Activated naive CD4-positive, alpha-beta T cell treated with anti-CD3 and anti-CD28 coated beads, Interleukin-2, amount 10 ng/mL, durations not matched to agents 7 days and 5 days (primary cell): Measurements from ENCODE around the gene PPP1R3A.

ENCODE experiments used
- CTCF ChIA-PET: fragments of 350-600 bp; sonication (Branson Sonifier 250); formaldehyde crosslinking; loops from one replicate; lab custom pipeline; 2021; ENCODE audit warnings: antibody characterized with exemption; lab: Charles Lee
- DNase-seq: peaks from one replicate; pipeline ENCODE4 v3.0.0-alpha.2; 2020
- H3K27ac Mint-ChIP-seq: one replicate; pipeline ENCODE4 v1.8.0; 2021; ENCODE audit warnings: mild to moderate bottlenecking, moderate library complexity, mixed read lengths
- H3K27me3 Mint-ChIP-seq: one replicate; pipeline ENCODE4 v1.8.0; 2021; ENCODE audit warnings: mild to moderate bottlenecking, mixed read lengths
- H3K36me3 Mint-ChIP-seq: one replicate; pipeline ENCODE4 v1.8.0; 2021; ENCODE audit warnings: mixed read lengths
- H3K4me1 Mint-ChIP-seq: one replicate; pipeline ENCODE4 v1.8.0; 2021; ENCODE audit warnings: mixed read lengths
- H3K4me3 Mint-ChIP-seq: one replicate; pipeline ENCODE4 v1.8.0; 2021; ENCODE audit warnings: mild to moderate bottlenecking, moderate library complexity, mixed read lengths
- H3K9me3 Mint-ChIP-seq: one replicate; pipeline ENCODE4 v1.8.0; 2021; ENCODE audit warnings: mixed read lengths

Gene PPP1R3A

GRCh38 chr7:113912876-113913275 is 5.9 kb downstream of the PPP1R3A start:
- Mint-ChIP-seq H3K27ac (no peak overlapping the region), H3K4me1 (no peaks in the 10 kb centered on the region), H3K36me3 (no peaks in the 10 kb centered on the region), H3K4me3 (no peak overlapping the region), H3K27me3 (no peaks in the 10 kb centered on the region), H3K9me3 (no peaks in the 10 kb centered on the region)
- CTCF ChIA-PET: no interaction called here
- no peak for DNase-seq

- CTCF ChIA-PET: interaction anchor here (1.4 kb wide), 1 partner anchor 12 kb away, joined by 3 read pairs; no protein-coding TSS in a partner anchor
- Mint-ChIP-seq H3K4me3 (no peak overlapping the region), H3K9me3 (no peaks in the 10 kb centered on the region), H3K27ac (no peak overlapping the region), H3K27me3 (no peaks in the 10 kb centered on the region), H3K4me1 (no peaks in the 10 kb centered on the region), H3K36me3 (no peaks in the 10 kb centered on the region)
- DNase-seq: no peak
Measured at GRCh38 chr7:113907617-113908016, 11.2 kb downstream of the PPP1R3A start.

GRCh38 chr7:113904521-113904920 is 14.3 kb downstream of the PPP1R3A start:
- H3K36me3 Mint-ChIP-seq: no peaks in the 10 kb centered on the region
- H3K27ac Mint-ChIP-seq: no peak overlapping the region
- no peaks in the 10 kb centered on the region for H3K27me3 Mint-ChIP-seq
- no peak overlapping the region for H3K4me3 Mint-ChIP-seq
- no peak for DNase-seq
- no peaks in the 10 kb centered on the region for H3K9me3 Mint-ChIP-seq
- H3K4me1 Mint-ChIP-seq: no peaks in the 10 kb centered on the region
- CTCF ChIA-PET: no interaction called here

- DNase-seq: no peak
- Mint-ChIP-seq H3K27ac (no peak overlapping the region), H3K9me3 (peaks cover 3% of the 10 kb centered on the region), H3K27me3 (no peaks in the 10 kb centered on the region), H3K4me1 (no peaks in the 10 kb centered on the region), H3K4me3 (no peak overlapping the region), H3K36me3 (no peaks in the 10 kb centered on the region)
- CTCF ChIA-PET: no interaction called here
Measured at GRCh38 chr7:113892818-113893217, 26.0 kb downstream of the PPP1R3A start.

- CTCF ChIA-PET: no interaction called here
- no peaks in the 10 kb centered on the region for H3K4me1 Mint-ChIP-seq
- DNase-seq: no peak
- no peaks in the 10 kb centered on the region for H3K27me3 Mint-ChIP-seq
- no peaks in the 10 kb centered on the region for H3K36me3 Mint-ChIP-seq
- peaks cover 3% of the 10 kb centered on the region for H3K9me3 Mint-ChIP-seq
- no peak overlapping the region for H3K27ac Mint-ChIP-seq
- H3K4me3 Mint-ChIP-seq: no peak overlapping the region
Measured at GRCh38 chr7:113891828-113892227, 27.0 kb downstream of the PPP1R3A start.

GRCh38 chr7:113891031-113891350 is 27.8 kb downstream of the PPP1R3A start:
- Mint-ChIP-seq H3K9me3 (peaks cover 3% of the 10 kb centered on the region), H3K4me3 (no peak overlapping the region)

GRCh38 chr7:113890331-113891030 is 28.3 kb downstream of the PPP1R3A start:
- DNase-seq: no peak
- CTCF ChIA-PET: no interaction called here
- H3K4me1 Mint-ChIP-seq: no peaks in the 10 kb centered on the region
- H3K27ac Mint-ChIP-seq: no peak overlapping the region
- no peaks in the 10 kb centered on the region for H3K27me3 Mint-ChIP-seq
- H3K36me3 Mint-ChIP-seq: no peaks in the 10 kb centered on the region
- H3K9me3 Mint-ChIP-seq: peaks cover 3% of the 10 kb centered on the region
- H3K4me3 Mint-ChIP-seq: no peak overlapping the region

More at GRCh38 chr7:113891031-113891350, 27.8 kb downstream of the PPP1R3A start:
- Mint-ChIP-seq H3K27ac (no peak overlapping the region), H3K27me3 (no peaks in the 10 kb centered on the region), H3K36me3 (no peaks in the 10 kb centered on the region), H3K4me1 (no peaks in the 10 kb centered on the region)
- CTCF ChIA-PET: no interaction called here
- no peak for DNase-seq

GRCh38 chr7:113883096-113883495 is 35.7 kb downstream of the PPP1R3A start:
- H3K36me3 Mint-ChIP-seq: no peaks in the 10 kb centered on the region
- CTCF ChIA-PET: no interaction called here
- no peaks in the 10 kb centered on the region for H3K4me1 Mint-ChIP-seq
- DNase-seq: no peak
- H3K9me3 Mint-ChIP-seq: peaks cover 4% of the 10 kb centered on the region
- no peak overlapping the region for H3K27ac Mint-ChIP-seq
- no peaks in the 10 kb centered on the region for H3K27me3 Mint-ChIP-seq
- H3K4me3 Mint-ChIP-seq: no peak overlapping the region

GRCh38 chr7:113880559-113880958 is 38.2 kb downstream of the PPP1R3A start:
- Mint-ChIP-seq H3K9me3 (peaks cover 2% of the 10 kb centered on the region), H3K27ac (no peak overlapping the region), H3K4me1 (no peaks in the 10 kb centered on the region), H3K36me3 (no peaks in the 10 kb centered on the region), H3K27me3 (no peaks in the 10 kb centered on the region), H3K4me3 (no peak overlapping the region)
- CTCF ChIA-PET: no interaction called here
- no peak for DNase-seq

GRCh38 chr7:113878394-113878992 is 40.3 kb downstream of the PPP1R3A start:
- Mint-ChIP-seq H3K9me3 (no peaks in the 10 kb centered on the region), H3K36me3 (no peaks in the 10 kb centered on the region), H3K4me3 (no peak overlapping the region), H3K4me1 (no peaks in the 10 kb centered on the region), H3K27ac (no peak overlapping the region), H3K27me3 (no peaks in the 10 kb centered on the region)
- CTCF ChIA-PET: no interaction called here
- DNase-seq: no peak

- DNase-seq: no peak
- CTCF ChIA-PET: no interaction called here
- peaks cover 2% of the 10 kb centered on the region for H3K9me3 Mint-ChIP-seq
- H3K4me1 Mint-ChIP-seq: no peaks in the 10 kb centered on the region
- H3K27me3 Mint-ChIP-seq: no peaks in the 10 kb centered on the region
- no peaks in the 10 kb centered on the region for H3K36me3 Mint-ChIP-seq
- no peak overlapping the region for H3K27ac Mint-ChIP-seq
- H3K4me3 Mint-ChIP-seq: no peak overlapping the region
Measured at GRCh38 chr7:113875224-113875623, 43.6 kb downstream of the PPP1R3A start.

GRCh38 chr7:113873554-113874151 is 45.2 kb downstream of the PPP1R3A start:
- Mint-ChIP-seq H3K4me3 (no peak overlapping the region), H3K36me3 (no peaks in the 10 kb centered on the region), H3K4me1 (no peaks in the 10 kb centered on the region), H3K9me3 (peaks cover 2% of the 10 kb centered on the region), H3K27me3 (no peaks in the 10 kb centered on the region), H3K27ac (no peak overlapping the region)
- no peak for DNase-seq
- CTCF ChIA-PET: no interaction called here

- Mint-ChIP-seq H3K36me3 (no peaks in the 10 kb centered on the region), H3K4me1 (no peaks in the 10 kb centered on the region), H3K9me3 (peaks cover 2% of the 10 kb centered on the region), H3K4me3 (no peak overlapping the region), H3K27ac (no peak overlapping the region), H3K27me3 (no peaks in the 10 kb centered on the region)
- no peak for DNase-seq
- CTCF ChIA-PET: no interaction called here
Measured at GRCh38 chr7:113872981-113873380, 45.8 kb downstream of the PPP1R3A start.

- no peaks in the 10 kb centered on the region for H3K27me3 Mint-ChIP-seq
- CTCF ChIA-PET: no interaction called here
- H3K36me3 Mint-ChIP-seq: no peaks in the 10 kb centered on the region
- DNase-seq: no peak
- H3K27ac Mint-ChIP-seq: no peak overlapping the region
- peaks cover 4% of the 10 kb centered on the region for H3K9me3 Mint-ChIP-seq
- H3K4me3 Mint-ChIP-seq: no peak overlapping the region
- no peaks in the 10 kb centered on the region for H3K4me1 Mint-ChIP-seq
Measured at GRCh38 chr7:113867325-113867724, 51.5 kb downstream of the PPP1R3A start.

GRCh38 chr7:113856010-113856409 is 62.8 kb downstream of the PPP1R3A start:
- H3K36me3 Mint-ChIP-seq: no peaks in the 10 kb centered on the region
- CTCF ChIA-PET: no interaction called here
- no peak overlapping the region for H3K27ac Mint-ChIP-seq
- DNase-seq: no peak
- H3K4me3 Mint-ChIP-seq: no peak overlapping the region
- H3K27me3 Mint-ChIP-seq: no peaks in the 10 kb centered on the region
- H3K9me3 Mint-ChIP-seq: peaks cover 6% of the 10 kb centered on the region
- no peaks in the 10 kb centered on the region for H3K4me1 Mint-ChIP-seq
